Measurements from ENCODE around the gene ECHDC3.
"Not testable (repeated sequence)": the region's sequence is repeated elsewhere in the genome, so short reads cannot be mapped to it uniquely, and the experiment has no call there.

The ECHDC3 gene, protein sequence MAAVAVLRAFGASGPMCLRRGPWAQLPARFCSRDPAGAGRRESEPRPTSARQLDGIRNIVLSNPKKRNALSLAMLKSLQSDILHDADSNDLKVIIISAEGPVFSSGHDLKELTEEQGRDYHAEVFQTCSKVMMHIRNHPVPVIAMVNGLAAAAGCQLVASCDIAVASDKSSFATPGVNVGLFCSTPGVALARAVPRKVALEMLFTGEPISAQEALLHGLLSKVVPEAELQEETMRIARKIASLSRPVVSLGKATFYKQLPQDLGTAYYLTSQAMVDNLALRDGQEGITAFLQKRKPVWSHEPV

DNA sequence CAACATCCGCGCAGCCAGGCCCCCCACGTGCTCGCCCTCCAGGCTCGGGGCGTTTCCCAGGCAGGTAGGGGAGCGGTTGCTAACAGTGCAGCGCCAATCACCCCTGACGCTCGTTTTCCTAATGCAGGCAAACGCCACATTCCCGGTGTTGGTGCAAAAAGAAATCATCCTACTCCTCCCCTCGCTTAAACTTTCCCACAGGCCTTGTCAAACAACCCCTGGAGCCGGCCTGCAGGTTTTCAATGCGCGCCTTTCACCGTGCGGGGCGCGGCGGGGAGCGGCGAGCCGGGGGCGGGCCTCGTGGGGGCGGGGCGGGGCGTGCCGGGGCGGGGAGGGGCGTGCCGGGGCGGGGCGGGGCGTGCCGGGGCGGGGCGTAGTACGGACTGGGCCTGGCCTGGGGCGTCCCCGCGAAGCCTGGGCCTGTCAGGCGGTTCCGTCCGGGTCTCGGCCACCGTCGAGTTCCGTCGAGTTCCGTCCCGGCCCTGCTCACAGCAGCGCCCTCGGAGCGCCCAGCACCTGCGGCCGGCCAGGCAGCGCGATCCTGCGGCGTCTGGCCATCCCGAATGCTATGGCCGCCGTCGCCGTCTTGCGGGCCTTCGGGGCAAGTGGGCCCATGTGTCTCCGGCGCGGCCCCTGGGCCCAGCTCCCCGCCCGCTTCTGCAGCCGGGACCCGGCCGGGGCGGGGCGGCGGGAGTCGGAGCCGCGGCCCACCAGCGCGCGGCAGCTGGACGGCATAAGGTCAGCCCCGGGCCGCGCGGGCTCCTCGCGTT lies at the start of gene ECHDC3:
Gene ECHDC3, plus strand, starts transcription at position 374 of the 770 bp plus-strand sequence. Its CDS starts 195 bp downstream, at position 569.
- peak; percentile 40 for DNase-seq (ENCODE audit: low read depth)

DNA sequence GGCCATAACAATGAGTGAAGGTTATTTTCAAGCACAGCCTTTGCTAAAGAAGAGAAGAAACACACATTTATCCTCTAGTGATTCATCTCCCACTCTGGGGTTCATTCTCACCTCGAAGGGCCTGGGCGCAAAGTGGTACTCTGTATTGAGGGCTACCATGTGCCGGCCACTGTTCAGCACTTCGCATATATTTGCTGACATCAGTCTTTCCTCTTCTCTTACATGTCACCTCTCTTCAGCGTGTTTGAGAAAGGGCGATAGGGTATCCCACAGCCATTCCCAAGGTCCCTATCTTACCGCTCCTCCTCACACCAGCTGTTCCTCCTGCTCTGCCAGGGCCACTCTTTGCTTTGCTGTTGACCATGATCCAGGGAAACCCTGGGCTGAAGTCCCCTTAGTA lies 48.8 kb upstream of the ECHDC3 start:
- DNase-seq (ENCODE audit: low read depth), result no peak

DNA sequence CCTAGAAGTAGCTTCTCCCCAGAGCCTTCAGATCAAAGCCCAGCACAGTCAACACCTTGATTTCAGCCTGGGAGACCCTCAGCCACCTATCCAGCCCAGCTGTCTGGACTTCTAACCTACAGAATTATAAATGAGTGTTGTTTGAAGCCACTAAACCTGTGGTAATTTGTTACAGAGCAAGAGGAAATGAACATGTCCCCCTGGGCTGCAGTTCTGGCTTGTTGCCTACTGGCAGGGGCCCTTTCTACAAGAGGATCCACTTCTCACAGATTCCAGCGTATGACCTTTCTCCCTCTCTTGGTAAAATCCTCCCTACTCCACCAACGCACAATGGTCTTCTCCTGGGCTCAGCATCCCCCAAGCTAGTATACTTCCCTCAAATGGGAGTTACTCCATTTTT lies 46.4 kb upstream of the ECHDC3 start:
- DNase-seq (ENCODE audit: low read depth), result no peak

DNA sequence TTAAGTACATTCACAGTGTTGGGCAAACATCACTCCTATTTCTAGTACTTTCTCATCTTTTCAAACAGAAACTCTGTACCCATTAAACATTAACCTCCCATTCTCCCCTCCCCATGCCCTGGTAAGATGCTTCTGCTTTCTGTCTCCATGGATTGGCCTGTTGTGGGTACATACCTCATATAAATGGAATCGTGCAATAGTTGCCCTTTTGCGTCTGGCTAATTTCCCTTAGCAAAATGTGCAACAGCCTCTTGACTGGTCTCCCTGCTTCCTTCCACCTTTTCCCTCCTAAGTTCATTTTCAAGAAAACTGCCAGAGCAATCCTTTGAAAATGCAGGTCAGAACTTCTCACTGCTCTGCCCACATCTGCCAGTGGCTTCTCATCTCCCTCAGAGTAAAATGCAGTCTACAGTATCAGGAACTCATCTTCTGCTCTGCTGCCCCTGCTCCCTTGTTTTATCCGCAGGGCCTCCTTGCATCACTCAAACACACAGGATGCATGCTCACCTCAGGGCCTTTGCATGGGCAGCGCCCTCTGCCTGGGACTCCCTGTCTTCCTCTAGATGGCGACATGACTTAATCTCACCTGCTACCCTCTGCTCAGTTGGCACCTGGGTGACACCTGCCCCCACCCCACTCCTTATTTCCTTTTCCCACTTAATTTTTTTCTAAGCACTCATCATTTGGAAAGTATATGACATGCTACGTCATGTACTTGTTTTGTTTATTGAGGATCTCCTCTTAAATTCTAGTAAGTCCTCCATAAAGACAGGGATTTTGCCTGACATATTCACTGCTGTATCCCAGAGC lies 44.3 kb upstream of the ECHDC3 start:
- DNase-seq (ENCODE audit: low read depth), result no peak

DNA sequence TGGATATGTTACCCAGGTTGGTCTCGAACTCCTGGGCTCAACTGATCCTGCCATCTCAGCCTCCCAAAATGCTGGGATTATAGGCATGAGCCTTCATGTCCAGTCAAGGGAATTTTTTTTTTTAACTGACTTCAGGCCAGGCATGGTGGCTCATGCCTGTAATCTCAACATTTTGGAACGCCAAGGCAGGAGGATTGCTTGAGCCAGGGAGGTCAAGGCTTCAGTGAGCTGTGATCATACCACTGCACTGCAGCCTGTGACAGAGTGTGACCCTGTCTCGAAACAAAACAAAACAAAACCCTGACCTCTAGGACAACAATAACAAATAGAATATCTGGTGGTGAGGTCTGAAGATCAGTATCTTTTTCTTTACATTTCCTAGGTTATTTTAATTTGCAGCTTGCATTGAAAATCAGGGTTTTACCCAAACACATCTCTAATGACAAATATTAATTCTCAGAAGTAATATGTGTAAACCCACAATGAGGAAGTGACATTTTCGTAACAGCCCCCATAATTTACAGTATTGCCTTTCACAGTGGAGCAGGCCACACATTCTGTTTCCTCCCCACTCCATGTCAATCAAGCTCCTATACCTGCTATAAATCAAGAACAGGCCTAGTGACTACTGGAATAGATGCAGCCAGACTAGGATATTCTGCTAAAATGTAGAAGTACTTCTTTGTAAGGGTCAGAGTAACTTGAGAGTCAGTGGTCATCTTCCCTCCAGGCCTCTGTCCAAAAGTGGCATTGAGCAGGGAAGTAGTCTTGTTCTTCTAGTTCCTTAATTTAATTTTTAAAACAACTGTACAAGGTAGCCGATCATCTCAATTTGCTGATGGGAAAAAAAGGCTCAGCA lies 43.3 kb upstream of the ECHDC3 start:
- no peak for DNase-seq (ENCODE audit: low read depth)

DNA sequence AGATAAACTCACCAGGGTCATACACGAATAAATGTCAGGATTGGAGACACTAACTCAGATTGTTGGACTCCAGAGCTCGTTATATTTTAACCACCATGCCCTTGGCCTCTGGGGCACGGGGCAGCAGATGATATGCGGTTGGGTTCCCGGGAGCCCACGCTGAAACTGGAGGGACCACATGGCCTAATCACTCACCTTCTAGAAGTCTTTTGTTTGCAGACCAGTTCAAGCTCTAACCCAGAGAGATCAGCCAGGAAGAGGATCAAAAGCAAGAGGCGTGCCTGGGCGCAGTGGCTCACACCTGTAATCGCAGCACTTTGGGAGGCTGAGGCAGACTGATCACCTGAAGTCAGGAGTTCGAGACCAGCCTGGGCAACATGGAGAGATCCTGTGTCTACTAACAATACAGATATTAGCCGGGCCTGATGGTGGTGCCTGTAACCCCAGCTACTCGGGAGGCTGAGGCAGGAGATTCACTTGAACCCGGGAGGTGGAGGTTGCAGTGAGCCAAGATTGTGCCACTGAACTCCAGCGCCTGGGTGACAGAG lies 42.6 kb upstream of the ECHDC3 start:
- no peak for DNase-seq (ENCODE audit: low read depth)

DNA sequence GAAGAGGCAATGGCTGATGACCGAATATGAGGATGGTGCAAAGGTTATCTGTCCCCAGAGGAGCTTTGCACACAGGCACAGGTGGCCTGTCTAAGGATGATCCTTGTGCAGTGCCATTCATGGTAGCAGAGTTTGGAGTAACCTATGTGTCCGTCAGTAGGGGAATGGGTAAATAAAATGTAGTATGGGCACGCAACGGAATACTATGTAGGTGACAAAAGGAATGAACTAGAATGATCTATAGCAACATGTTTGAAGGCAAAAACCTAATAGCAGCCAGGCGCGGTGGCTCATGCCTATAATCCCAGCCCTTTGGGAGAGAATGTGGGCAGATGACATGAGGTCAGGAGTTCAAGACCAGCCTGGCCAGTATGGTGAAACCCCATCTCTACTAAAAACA lies 41.6 kb upstream of the ECHDC3 start:
- no peak for DNase-seq (ENCODE audit: low read depth)

DNA sequence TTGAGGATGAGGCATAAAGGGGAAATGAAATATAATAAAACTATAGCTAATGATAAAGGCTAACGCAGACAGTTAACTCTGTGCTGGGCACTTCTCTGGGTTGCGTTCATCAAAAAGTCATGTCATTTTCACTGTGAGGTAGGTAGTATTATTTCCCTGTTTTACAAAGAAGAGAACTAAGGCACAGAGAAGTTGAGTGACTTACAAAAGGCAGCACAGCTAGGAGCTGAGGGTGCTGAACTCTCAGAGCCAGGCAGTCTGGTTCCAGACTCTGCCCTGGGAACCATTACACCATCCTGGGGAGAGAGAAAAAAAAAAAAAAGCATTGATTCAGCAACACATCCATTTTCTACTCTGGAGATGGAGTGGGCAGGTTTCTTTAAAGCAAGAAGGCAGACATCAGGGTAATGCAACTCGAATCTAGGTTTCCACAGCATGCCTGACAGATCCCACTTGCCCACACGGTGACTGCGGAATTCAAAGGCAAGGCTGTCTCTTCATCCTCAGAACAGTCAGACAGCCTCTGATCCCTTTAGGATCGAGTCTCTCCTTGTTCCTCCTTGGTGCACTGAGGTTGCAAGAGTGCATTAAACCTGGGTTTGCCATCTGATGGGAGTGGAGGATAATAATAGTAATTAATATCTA lies 40.6 kb upstream of the ECHDC3 start:
- DNase-seq (ENCODE audit: low read depth), result no peak

DNA sequence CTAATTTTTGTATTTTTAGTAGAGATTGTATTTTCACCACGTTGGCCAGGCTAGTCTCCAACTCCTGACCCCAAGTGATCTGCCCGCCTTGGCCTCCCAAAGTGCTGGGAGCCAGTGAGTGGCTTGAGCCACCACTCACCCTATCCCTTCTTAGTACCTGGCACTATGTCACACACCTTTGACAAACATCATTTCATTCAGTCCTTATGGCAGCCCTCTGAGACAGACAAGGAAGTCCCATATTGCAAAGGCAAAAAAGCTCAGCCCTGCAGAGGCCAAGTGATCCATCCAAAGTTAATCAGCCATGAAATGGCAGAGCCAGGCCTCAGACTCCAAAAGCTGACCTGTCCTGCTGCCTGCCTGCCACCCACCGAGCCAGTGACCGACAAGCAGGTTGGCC lies 39.9 kb upstream of the ECHDC3 start:
- DNase-seq (ENCODE audit: low read depth), result no peak

DNA sequence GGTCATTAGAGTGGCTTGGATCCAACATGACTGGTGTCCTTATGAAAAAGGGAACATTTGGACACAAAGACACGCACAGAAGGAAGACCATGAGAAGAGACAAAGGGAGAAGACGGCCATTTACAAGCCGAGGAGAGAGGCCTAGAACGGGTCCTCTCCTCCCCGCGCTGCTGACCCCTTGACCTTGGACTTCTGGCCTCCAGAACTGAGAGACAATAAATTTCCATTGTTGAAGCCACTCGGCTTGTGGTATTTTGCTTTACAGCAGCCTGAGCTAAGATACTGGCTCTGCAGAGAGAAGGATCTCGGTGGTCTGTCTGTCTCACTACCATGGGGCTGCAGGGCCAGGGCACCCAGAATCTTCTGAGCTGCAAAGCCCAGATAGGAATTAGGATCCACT lies 38.1 kb upstream of the ECHDC3 start:
- no peak for DNase-seq (ENCODE audit: low read depth)

DNA sequence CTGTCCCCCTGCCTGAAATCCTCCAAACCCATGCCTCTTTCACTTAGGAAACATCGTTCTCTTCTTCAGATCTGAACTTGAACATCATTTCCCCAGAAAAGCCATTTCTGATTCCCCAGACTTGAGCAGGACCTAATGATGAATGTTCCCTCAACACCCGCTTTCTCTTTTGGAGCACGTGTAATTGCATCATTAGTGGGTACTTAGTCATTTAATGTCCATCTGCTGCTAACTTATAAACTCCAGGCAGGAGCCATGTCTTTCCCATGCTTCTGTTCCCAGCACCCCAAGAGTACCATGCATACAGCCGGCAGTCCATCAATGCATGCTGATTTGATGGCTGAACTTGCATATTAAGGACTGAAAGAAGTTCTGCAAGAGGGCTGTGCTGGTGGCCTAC lies 36.5 kb upstream of the ECHDC3 start:
- DNase-seq (ENCODE audit: low read depth), result no peak

DNA sequence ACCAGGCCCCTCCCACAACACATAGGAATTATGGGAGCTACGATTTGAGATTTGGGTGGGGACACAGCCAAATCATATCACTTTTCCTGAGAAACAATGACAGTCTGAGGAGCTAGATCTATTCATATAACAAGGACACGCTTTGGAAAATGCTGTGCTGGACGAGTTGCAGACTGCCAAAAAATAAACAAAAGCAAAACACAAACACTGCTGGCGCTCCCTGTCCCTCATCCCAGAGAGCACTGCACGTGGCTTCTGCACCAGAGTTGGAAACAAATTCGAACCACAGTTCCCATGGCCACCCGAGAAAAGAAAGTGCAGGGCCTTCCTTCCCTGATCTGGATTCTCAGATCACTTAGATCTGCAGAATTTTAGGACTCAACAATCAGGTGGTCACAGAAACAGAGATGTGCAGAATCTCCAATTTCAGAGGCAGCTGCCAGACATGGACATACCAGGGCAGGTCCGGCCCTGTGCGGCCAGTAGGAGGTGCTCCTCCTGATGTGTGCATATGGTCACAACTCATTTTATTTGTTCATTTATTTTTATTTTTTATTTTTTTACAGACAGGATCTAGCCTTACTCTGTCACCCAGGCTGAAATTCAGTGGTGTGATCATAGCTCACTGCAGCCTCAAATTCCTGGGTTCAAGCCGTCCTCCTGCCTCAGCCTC lies 35.2 kb upstream of the ECHDC3 start:
- no peak for DNase-seq (ENCODE audit: low read depth)

DNA sequence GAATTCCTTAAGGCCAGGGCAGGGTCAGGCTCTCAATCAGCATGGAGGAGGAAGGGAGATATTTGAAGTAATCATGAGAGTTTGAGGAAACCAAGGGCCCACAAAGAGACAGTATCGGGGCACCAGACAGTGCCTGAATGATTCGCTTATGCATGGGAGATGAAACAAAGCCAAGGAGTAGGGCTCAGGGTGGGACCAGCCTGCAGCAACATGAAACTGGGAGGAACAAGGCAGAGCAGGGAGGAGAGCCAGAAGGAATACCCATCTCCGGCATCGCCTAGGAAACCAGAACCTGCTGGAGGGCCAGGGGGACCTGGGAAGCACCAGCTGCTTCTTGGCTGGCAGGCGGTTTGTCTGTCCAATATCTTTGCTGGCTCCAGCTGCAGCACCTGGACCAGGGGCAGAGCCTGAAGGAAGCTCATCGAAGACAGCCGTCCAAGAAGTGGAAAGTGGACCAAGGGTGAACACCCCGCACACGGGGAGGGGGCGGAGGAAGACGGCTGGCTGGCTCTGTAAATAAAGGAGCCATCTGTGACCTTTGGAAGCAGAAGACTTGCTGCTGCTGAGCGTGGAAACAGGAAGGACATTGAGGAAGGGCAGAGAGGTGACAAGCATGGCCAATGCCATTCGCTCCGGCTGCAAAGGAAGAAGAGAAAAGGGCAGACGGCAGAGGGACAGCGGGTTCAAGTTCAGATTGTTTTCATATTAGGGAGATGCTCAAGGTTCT lies 34.4 kb upstream of the ECHDC3 start:
- DNase-seq (ENCODE audit: low read depth), result no peak

DNA sequence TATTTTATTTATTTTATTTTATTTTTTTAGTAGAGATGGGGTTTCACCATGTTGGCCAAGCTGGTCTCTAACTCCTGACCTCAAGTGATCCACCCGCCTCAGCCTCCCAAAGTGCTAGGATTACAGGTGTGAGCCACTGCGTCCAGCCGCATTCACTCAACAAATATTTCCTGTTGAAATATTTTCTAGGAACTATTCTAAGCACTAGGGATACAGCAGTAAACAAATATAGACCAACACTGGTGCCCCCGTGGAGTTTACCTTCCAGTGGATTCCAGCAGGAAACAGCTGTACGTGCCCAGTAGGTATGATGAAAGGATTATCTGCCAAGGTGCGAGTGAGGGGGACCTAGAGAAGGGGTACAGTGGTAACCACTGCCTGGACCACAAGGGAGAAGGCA lies 33.4 kb upstream of the ECHDC3 start:
- DNase-seq (ENCODE audit: low read depth), result not testable (repeated sequence)

DNA sequence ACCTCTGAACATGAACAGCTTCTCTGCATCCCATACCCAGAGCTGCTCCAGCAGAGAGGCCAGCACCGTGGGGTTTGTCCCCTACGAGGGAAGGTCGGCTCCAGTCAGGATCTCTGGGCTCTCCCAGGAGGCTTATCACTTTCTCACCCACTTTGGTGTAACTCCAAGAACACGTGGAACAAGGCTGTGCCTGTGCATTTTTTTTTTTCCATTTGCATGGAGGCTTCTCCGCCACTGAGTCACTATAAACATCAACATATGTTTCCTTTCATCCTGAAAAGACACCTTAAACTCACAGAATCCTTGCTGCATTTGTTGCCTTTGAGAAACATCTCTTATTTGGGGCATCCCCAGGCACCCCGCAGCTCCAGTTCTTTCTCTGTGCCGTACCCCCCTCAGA lies 29.4 kb upstream of the ECHDC3 start:
- DNase-seq (ENCODE audit: low read depth), result no peak

DNA sequence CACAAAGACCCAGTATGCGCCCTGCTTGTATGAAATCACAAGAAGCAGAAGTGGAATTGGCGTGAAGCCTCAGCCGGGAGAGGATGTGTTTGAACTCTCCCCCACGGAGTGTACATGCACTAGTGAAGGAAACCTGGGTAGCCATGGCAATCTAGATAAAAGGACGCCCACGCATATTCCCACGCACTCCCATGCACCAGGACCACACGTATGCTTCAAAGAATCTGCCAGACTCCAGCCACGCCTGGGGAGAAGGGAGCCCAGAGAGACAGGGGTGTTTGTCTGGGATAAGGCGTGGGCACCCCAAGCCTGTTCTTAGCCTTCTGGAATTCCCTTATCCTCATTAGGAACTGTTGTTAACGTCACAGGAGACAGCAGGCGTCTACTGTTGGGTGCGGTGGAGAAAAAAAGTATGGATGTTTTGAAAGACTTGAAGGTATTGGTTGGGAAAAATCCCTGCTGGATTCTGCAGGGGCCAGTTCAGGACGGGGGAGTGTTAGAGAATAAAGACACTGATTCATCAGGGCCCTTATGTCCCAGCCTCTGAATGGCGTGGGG lies 28.9 kb upstream of the ECHDC3 start:
- no peak for DNase-seq (ENCODE audit: low read depth)

DNA sequence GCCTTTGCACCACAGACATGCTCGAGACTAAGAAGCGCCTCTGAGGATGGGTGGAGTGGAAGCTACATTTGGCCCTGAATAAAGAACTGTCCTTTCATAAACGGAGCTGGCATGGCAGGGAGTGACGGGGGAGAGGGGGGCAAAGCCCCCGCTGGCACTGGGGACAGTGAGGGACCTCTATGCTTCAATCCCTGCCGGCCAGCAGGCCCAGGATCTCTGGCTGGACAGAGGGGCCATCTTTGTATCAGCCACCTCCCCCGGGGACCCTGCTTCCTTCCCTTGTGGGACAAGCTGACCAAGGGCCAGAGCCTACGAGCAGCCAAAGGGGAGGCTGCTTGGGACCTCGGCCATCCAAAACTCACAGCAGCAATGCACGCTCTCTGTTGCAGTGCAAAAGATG lies 28.2 kb upstream of the ECHDC3 start:
- no peak for DNase-seq (ENCODE audit: low read depth)

DNA sequence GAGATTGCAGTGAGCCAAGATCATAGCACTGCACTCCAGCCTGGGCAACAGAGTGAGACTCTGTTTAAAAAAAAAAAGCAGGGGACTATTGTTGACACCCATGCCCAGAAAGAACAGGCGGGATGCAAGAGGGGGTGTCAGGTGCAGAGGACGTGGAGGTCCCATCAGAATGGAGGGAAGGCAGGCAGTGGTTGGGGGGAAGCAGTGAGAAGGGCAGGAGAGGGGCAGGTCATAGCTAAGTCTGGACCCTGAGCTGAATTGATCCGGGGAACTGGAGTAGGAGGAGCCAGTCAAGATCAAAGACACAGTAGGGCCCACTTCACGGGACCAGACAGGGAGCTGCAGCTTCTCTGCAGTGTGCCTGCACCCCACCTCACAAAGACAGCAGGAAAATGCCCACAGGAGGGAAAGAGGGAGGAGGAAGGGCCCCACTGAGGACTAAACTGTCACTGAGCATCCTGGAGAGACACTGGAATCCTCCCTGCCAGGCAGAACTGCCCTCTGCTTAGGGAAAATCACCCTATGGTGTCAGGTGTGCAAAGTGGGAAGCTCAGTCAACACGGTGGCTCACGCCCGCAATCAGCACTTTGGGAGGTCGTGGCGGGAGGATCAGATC lies 27.3 kb upstream of the ECHDC3 start:
- no peak for DNase-seq (ENCODE audit: low read depth)
